Small intestine (tissue), 16 donors: ENCODE data around the gene NUDT7. TPM values are rescaled to one million over a fixed set of nuclear protein-coding genes. Genes with fewer than 3 reads are reported as not detected.
A peak's percentile ranks its signal among the peaks of the same experiment; 100 is the strongest.

Experiments
- DNase-seq, 2 donors: peaks; one replicate each; pipeline versions ENCODE4 v3.0.0 to v3.0.0-alpha.2; 2013
- FAIRE-seq: peaks from 2 replicates; lab custom pipeline; 2012; peaks lifted over from hg19 to GRCh38; lab: Jason Lieb, UNC
- H3K27ac ChIP-seq, 3 donors: one replicate each; pipeline ENCODE4 v1.5.1; 2013; ENCODE audit warnings: low read length in 2 of 3, mild to moderate bottlenecking in 2 of 3, control low read depth in 1 of 3, inconsistent platforms in 1 of 3, low read depth in 1 of 3, moderate library complexity in 1 of 3
- H3K27me3 ChIP-seq, 3 donors: one replicate each; pipeline ENCODE4 v1.6.1; 2013; ENCODE audit warnings: low read length in 3 of 3, inconsistent platforms in 1 of 3; ENCODE audit not compliant: control insufficient read depth in 3 of 3, insufficient read depth in 3 of 3
- H3K36me3 ChIP-seq, 3 donors: one replicate each; pipeline ENCODE4 v1.6.1; 2013; ENCODE audit warnings: low read length in 3 of 3, inconsistent platforms in 1 of 3, low read depth in 1 of 3, mild to moderate bottlenecking in 1 of 3, moderate library complexity in 1 of 3; ENCODE audit not compliant: control insufficient read depth in 3 of 3, insufficient read depth in 2 of 3
- H3K4me1 ChIP-seq, 3 donors: one replicate each; pipeline ENCODE4 v1.6.1; 2013; ENCODE audit warnings: low read length in 2 of 3, inconsistent platforms in 1 of 3, low read depth in 1 of 3, mild to moderate bottlenecking in 1 of 3, moderate library complexity in 1 of 3; ENCODE audit not compliant: control insufficient read depth in 3 of 3, insufficient read depth in 2 of 3
- H3K4me3 ChIP-seq, 3 donors: one replicate each; pipeline ENCODE4 v1.5.1; 2013; ENCODE audit warnings: low read length in 3 of 3, control low read depth in 1 of 3, inconsistent platforms in 1 of 3, low read depth in 1 of 3, mild to moderate bottlenecking in 1 of 3, moderate library complexity in 1 of 3
- H3K9me3 ChIP-seq, 2 donors: one replicate each; pipeline ENCODE4 v1.6.1; 2013; ENCODE audit warnings: low read depth in 1 of 2, low read length in 1 of 2; ENCODE audit not compliant: control insufficient read depth in 2 of 2, insufficient read depth in 1 of 2
- WGBS, 3 donors: extraction: QIAGEN DNeasy Blood & Tissue Kit; methylation state at CpG; one replicate each; pipeline ENCODE4 v1.1.7; 2013; 5-methylcytosine and 5-hydroxymethylcytosine counted together
- long read RNA-seq, 10 donors: transcript quantifications; one replicate each; lab custom pipeline, GENCODE V29; 2026
- polyA plus RNA-seq, 4 donors: library from polyadenylated mRNA; stranded (reverse) in 3 of 4; unstranded in 1 of 4; fragments of 200-250 nt in 3 of 4; fragments of 120-200 nt in 1 of 4; gene quantifications; one replicate each; pipeline versions ENCODE4 v1.2.1 to v1.2.3, GENCODE V29; 2013
- donor health status: healthy with polysubstance abuse.
- donor health status: control.
- donor health status: control.
- donor health status: Bipolar disorder and iron deficiency.
- donor health status: healthy.

Gene NUDT7
- polyA plus RNA-seq, result 10 to 100 TPM in 3 of 4 donors, 1 to 10 TPM in 1; 8.4 to 18.1 (median 14.2) TPM
- long read RNA-seq, donor 1, result 0 reads
- long read RNA-seq, donor 2, partial matches to known transcripts, result 0 of 1 reads
- long read RNA-seq, donor 2, other reads (novel, unspliced or antisense), result 0 of 1 reads
- long read RNA-seq, donor 3, partial matches to known transcripts, result 0 of 5 reads
- long read RNA-seq, donor 3, other reads (novel, unspliced or antisense), result 0 of 5 reads
- long read RNA-seq, donor 4, partial matches to known transcripts, result 0 of 1 reads
- long read RNA-seq, donor 4, other reads (novel, unspliced or antisense), result 0 of 1 reads
- long read RNA-seq, donor 5, partial matches to known transcripts, result 0 of 1 reads
- long read RNA-seq, donor 5, other reads (novel, unspliced or antisense), result 0 of 1 reads
- long read RNA-seq, donor 6, partial matches to known transcripts, result 0 of 2 reads
- long read RNA-seq, donor 6, other reads (novel, unspliced or antisense), result 0 of 2 reads
- long read RNA-seq, donor 7, partial matches to known transcripts, result 0 of 12 reads
- long read RNA-seq, donor 7, other reads (novel, unspliced or antisense), result 0 of 12 reads
- long read RNA-seq, donor 8, result 0 reads
- long read RNA-seq, donor 9, result 0 reads
- long read RNA-seq, donor 10, partial matches to known transcripts, result 0 of 5 reads
- long read RNA-seq, donor 10, other reads (novel, unspliced or antisense), result 0 of 5 reads

DNA sequence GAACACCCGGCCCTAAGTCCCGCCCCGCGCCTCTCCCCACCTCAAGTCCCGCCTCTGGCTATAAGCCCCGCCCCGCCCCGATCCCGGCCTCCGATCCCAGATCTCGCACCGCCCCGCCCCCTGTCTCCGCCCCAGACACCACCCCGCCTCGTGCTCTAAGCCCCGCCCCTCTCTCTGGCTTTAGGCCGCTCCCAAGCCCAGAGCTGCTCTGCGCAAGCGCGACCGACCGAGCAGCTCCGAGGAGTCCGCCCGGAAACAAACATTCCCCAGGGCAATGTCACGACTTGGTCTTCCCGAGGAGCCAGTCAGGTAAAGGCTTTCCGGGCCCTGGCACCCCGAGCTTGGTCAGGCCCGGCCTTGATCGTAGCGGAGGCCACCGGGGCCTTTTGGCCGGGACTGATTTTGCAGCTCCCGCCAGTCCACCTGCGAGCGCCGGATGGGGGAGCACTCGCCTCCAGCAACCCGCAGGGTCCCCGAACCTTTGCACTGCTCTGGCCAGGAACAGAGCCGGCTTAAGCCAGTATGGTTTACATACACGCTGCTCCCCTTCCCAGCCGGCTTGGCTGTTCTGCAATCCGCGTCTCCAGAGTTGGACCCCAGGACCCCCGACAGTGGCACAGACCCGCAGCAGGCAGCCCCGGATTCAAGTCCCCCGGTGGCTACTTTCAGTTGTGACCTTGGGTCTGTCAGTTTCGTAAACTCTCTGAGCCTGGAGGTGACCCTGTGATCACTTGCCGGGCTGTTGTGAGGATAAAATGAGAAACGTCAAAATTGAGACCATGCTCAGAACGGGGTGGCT, at the start of gene NUDT7:
NUDT7 (plus strand) TSS at position 206 of the 799 bp plus-strand sequence; CDS start at position 275, 69 bp downstream.
- FAIRE-seq, result no peak
- 0 to 1% (median 1%) methylated on average over 44 to 55 of the region's 55 CpGs for WGBS, 3 donors
- peak within 1 kb of the TSS; percentile 63 to 87 (median 82) for H3K27ac ChIP-seq

DNA sequence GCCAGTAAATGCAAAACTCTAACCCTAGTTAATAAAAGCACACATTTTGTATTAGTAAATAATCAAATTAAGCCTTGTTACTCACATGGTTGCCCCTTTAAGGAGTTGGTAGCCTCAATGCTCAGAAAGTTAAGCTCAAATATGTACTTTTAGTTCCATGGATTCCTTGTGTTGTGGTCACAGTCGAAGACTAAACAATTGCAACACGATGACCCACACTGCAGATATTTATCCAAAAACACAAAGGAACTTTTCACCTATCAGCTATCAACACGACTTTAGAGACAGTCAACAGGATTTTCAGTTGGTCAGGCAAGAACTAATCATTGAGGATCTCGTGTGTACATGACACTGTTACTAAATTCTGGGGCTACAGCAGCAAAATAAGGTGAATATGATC, 47.4 kb upstream of the NUDT7 start:
- no peak for DNase-seq
- no peak overlapping the region for H3K4me3 ChIP-seq

More for the DNA sequence above, at the start of gene NUDT7:
- Histone ChIP-seq H3K4me3 (peak within 1 kb of the TSS; percentile 62 to 95 (median 64)), H3K9me3 (no peaks in the 10 kb centered on the region), H3K27me3 (no peaks in the 10 kb centered on the region), H3K4me1 (peaks cover 0 to 3% (median 0%) of the 10 kb centered on the region in 3 donors), H3K36me3 (peaks cover 0 to 5% (median 0%) of the 10 kb centered on the region in 3 donors)
- DNase-seq, result peak; percentile 99

DNA sequence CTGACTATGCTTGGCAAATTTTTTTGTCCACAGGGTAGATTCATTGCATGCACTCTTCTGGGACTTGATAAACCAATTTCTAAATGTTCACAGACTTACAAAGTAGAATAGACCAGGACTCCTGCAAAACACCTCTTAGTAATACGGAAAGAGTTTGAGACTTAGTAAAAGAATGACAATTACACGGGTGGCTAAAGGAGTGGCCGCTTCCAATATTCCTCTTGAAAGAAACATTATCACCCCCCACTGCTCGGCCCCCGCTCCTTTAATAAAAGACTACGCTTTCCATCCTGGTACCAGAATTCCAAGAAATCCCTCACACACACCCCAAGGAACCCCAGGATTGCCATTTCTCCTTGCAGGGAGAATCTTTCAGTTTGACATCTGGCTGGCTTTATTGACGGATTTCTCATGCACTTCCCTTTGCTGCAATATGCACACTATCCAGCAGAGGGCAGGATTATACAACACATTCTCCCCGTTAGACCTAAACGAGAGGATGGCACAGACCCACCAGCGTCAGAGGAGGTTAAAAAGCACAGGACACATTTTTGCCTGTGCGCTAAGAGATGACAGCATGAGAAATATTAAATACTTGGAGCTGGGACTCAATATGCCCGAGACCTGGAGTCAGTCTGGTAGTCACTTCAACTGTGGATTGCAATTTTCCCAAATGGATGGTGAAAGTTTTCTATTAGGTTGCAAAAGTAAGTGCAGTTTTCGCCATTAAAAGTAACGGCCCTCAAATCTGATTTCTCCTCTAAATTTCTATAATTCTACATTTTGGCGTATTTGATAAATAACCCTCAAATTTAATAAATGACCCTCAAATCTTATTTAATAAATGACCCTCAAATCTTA, 46.6 kb upstream of the NUDT7 start:
- Histone ChIP-seq H3K36me3 (no peaks in the 10 kb centered on the region), H3K27ac (no peak overlapping the region), H3K4me1 (no peaks in the 10 kb centered on the region), H3K4me3 (no peak overlapping the region), H3K27me3 (no peaks in the 10 kb centered on the region), H3K9me3 (no peaks in the 10 kb centered on the region)
- FAIRE-seq (no peak), DNase-seq (peak; percentile 66 to 78)
- 28 to 29% (median 28%) methylated on average over 15 of the region's 15 CpGs for WGBS, 3 donors

More for the DNA sequence above, 47.4 kb upstream of the NUDT7 start:
- no peaks in the 10 kb centered on the region for H3K9me3 ChIP-seq
- H3K27me3 ChIP-seq, result no peaks in the 10 kb centered on the region
- FAIRE-seq, result no peak
- no peaks in the 10 kb centered on the region for H3K4me1 ChIP-seq
- H3K36me3 ChIP-seq, result no peaks in the 10 kb centered on the region
- H3K27ac ChIP-seq, result no peak overlapping the region
- 22 to 40% (median 24%) methylated on average over 4 of the region's 4 CpGs for WGBS, 3 donors

DNA sequence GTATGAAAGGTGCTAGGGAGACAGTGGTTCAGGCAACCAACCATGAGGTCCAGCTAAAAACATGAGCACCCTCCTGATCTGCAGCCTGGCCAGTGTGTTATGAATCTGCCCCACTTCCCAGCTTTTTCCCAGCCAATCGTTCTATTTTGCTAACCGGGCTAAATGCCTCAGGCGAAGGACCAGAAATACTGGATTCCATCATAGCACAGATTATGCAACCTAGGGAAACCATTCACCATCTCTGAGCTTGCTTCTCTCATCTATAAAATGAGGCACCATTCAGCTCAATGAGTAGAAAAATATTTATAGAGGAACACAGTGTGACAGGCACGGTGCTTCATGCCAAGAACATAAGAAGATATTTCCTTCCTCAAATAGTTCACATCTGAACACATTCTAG, 45.2 kb upstream of the NUDT7 start:
- H3K27me3 ChIP-seq, result no peaks in the 10 kb centered on the region
- 39 to 67% (median 57%) methylated on average over 4 of the region's 4 CpGs for WGBS, 3 donors
- FAIRE-seq (no peak), DNase-seq (no peak)
- no peaks in the 10 kb centered on the region for H3K4me1 ChIP-seq
- H3K27ac ChIP-seq, result no peak overlapping the region
- H3K9me3 ChIP-seq, result no peaks in the 10 kb centered on the region
- no peaks in the 10 kb centered on the region for H3K36me3 ChIP-seq
- no peak overlapping the region for H3K4me3 ChIP-seq

DNA sequence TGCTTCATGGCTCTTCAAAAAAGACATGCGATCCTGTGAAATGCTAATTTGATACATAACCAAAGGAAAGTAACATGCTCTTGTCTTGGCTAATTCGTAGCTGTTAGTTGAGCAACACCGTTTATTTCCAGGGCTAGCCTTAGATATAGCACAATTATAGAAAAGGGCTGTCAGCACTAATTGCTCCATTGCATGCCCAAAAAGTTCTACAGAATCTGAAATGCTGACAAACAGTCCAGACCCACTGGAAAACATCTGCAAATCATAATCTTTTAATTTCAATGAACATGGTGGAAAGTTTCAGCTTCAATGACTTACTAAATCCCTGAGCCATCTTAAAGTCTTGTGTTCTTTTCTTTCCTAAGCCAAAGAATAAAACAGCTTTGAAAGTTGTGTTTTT, 42.9 kb upstream of the NUDT7 start:
- Histone ChIP-seq H3K36me3 (no peaks in the 10 kb centered on the region), H3K27ac (no peak overlapping the region), H3K9me3 (no peaks in the 10 kb centered on the region), H3K4me3 (no peak overlapping the region), H3K4me1 (no peaks in the 10 kb centered on the region), H3K27me3 (no peaks in the 10 kb centered on the region)
- 71 to 74% (median 71%) methylated on average over 3 of the region's 3 CpGs for WGBS, 3 donors
- no peak for DNase-seq
- FAIRE-seq, result no peak

DNA sequence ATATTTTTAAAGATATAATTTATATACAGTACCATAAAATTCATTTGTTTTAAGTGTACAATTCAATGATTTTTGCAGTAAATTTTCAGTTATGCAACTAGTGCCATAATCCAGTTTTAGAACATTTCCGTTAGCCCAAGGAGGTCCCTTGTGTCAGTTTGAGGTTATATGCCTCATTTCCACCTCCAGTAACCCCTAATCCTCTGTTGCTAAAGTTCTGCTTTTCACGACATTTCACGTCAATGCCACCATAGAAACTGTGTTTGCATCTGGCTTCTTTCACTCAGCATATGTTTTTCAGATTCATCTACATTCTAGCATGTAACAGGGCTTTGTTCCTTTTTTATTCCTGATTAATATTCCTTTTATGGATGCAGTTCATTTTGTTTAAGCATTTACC, 42.4 kb upstream of the NUDT7 start:
- Histone ChIP-seq H3K36me3 (no peaks in the 10 kb centered on the region), H3K27me3 (no peaks in the 10 kb centered on the region), H3K9me3 (no peaks in the 10 kb centered on the region), H3K4me3 (no peak overlapping the region), H3K4me1 (no peaks in the 10 kb centered on the region), H3K27ac (no peak overlapping the region)
- FAIRE-seq (no peak), DNase-seq (no peak)
- 50 to 59% (median 57%) methylated on average over 3 of the region's 3 CpGs for WGBS, 3 donors

DNA sequence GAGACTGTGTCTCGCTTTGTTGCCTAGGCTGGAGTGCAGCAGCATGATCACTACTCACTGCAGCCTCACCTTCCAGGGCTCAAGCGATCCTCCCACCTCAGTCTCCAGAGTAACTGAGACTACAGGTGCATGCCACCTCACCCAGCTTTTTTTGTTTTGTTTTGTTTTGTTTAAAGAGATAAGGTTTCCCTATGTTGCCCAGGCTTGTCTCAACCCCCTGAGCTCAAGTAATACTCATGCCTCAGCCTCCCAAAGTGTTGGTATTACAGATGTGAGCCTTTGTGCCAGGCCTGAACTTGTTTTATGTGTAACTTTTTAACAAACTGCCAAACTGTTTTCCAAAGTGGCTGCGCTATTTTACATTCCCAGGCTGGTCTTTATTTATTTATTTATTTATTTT, 41.8 kb upstream of the NUDT7 start:
- DNase-seq, result no peak
- WGBS, 3 donors, result 86 to 90% (median 90%) methylated on average over 3 of the region's 3 CpGs
- Histone ChIP-seq H3K4me1 (no peaks in the 10 kb centered on the region), H3K36me3 (no peaks in the 10 kb centered on the region), H3K4me3 (no peak overlapping the region), H3K27ac (no peak overlapping the region), H3K9me3 (no peaks in the 10 kb centered on the region), H3K27me3 (no peaks in the 10 kb centered on the region)
- FAIRE-seq, result no peak
